K562 (cell line): ENCODE measurements around the gene SPATA16. TPM values are rescaled to one million over a fixed set of nuclear protein-coding genes. Genes with fewer than 3 reads are reported as not detected.

Experiments
- HDAC1 ChIP-seq, 2 experiments: fragments of 450-650 bp; IDR thresholded peaks; 2 replicates each; pipeline ENCODE4 v1.6.1; 2016 to 2017; ENCODE audit warnings: inconsistent platforms in 1 of 2, mild to moderate bottlenecking in 1 of 2, moderate library complexity in 1 of 2
- HEY1 ChIP-seq: fragments of 250-450 bp; sonication (Bioruptor Pico); IDR thresholded peaks from 2 replicates; pipeline ENCODE4 v1.5.0; 2020; ENCODE audit warnings: mild to moderate bottlenecking, moderate library complexity, borderline replicate concordance
- KHSRP ChIP-seq: fragments of 450-650 bp; IDR thresholded peaks from 2 replicates; pipeline ENCODE4 v1.6.1; 2017
- NELFE ChIP-seq: IDR thresholded peaks from 2 replicates; pipeline ENCODE4 v1.6.1; 2011; ENCODE audit warnings: mild to moderate bottlenecking; ENCODE audit not compliant: insufficient read depth, insufficient read length
- SIN3B ChIP-seq: fragments of 450-650 bp; IDR thresholded peaks from 2 replicates; pipeline ENCODE4 v1.6.1; 2017; ENCODE audit warnings: low read depth, mild to moderate bottlenecking, moderate library complexity
- U2AF1 ChIP-seq: fragments of 200-400 bp; formaldehyde crosslinking; optimal IDR thresholded peaks from 2 replicates; pipeline ENCODE3; 2017; ENCODE audit warnings: mild to moderate bottlenecking, low read depth, low read length, moderate library complexity
- polyA plus RNA-seq, 8 experiments: library from polyadenylated mRNA; depleted of rRNA in 4 of 8; stranded (reverse) in 5 of 8; unstranded in 3 of 8; fragments of >200 nt; fragmentation: Nextera tagmentation in 2 of 8; fragmentation: Illumina TruSeq in 1 of 8; extraction: Ambion mirVana in 2 of 8; extraction: Trizol in 1 of 8; gene quantifications; 2 replicates each; pipeline versions ENCODE4 v1.2.1 to v1.2.3, GENCODE V29; 2011 to 2014; ENCODE audit warnings: inconsistent platforms in 1 of 8, missing spikeins in 1 of 8
- total RNA-seq, 7 experiments: library from RNA; depleted of rRNA in 6 of 7; stranded (reverse); fragments of >200 nt in 6 of 7; fragmentation: Illumina TruSeq in 2 of 7; extraction: Trizol in 2 of 7; gene quantifications; 2 replicates each; pipeline versions ENCODE4 v1.2.1 to v1.2.3, GENCODE V29; 2011 to 2021; ENCODE audit warnings: low replicate concordance in 1 of 7
- TF ChIP-seq, protein P1 (sequence below): sonication (generic); formaldehyde crosslinking; IDR thresholded peaks from 2 replicates; pipeline ENCODE4 v1.8.0; 2022; ENCODE audit warnings: mild to moderate bottlenecking, missing genetic modification reagents
- TF ChIP-seq, protein P2 (sequence below): sonication (generic); IDR thresholded peaks from 2 replicates; pipeline ENCODE4 v1.6.1; 2016
- TF ChIP-seq, protein P3 (sequence below): fragments of 250-450 bp; sonication (Bioruptor Pico); IDR thresholded peaks from 2 replicates; pipeline ENCODE4 v1.8.0; 2021; ENCODE audit warnings: moderate library complexity, mild to moderate bottlenecking, inconsistent platforms
- TF ChIP-seq, protein P4 (sequence below): fragments of 250-450 bp; sonication (Bioruptor Pico); IDR thresholded peaks from 2 replicates; pipeline ENCODE4 v1.8.0; 2021; ENCODE audit warnings: borderline replicate concordance, mild to moderate bottlenecking, moderate library complexity; ENCODE audit not compliant: poor library complexity, severe bottlenecking
- TF ChIP-seq, protein P5 (sequence below): sonication (generic); formaldehyde crosslinking; IDR thresholded peaks from 2 replicates; pipeline ENCODE4 v1.8.0; 2022; ENCODE audit warnings: mild to moderate bottlenecking, missing genetic modification reagents
- TF ChIP-seq, protein P6 (sequence below): fragments of 450-650 bp; formaldehyde crosslinking; IDR thresholded peaks from 2 replicates; pipeline ENCODE4 v1.4.0; 2020; ENCODE audit warnings: mild to moderate bottlenecking, mixed read lengths

SPATA16 gene
- total and polyA plus RNA-seq, 9 of the 15 experiments (the other 6 are each of a cell fraction or from before 2014, with no cell fraction given): not detected

DNA sequence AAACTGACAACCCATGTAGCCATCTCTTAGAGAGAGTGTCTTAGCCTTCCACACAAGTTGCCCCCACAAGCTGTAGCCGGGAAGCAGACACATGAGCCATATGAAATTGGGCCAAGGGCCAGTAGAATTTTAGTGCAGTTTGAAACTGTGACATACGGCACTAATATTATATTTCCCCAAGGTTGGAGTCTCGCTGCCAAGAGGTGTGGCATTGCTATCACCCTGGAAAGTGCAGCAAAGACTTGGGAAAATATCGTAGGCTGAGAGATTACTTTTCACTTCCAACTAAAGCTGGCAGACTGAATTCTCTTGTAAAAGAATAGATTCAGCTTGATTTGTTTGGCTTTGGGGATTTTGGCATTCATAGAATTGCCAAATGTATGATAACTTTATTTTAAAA, 301.4 kb downstream of the SPATA16 start (continued):
- TF ChIP-seq, protein P1, sequence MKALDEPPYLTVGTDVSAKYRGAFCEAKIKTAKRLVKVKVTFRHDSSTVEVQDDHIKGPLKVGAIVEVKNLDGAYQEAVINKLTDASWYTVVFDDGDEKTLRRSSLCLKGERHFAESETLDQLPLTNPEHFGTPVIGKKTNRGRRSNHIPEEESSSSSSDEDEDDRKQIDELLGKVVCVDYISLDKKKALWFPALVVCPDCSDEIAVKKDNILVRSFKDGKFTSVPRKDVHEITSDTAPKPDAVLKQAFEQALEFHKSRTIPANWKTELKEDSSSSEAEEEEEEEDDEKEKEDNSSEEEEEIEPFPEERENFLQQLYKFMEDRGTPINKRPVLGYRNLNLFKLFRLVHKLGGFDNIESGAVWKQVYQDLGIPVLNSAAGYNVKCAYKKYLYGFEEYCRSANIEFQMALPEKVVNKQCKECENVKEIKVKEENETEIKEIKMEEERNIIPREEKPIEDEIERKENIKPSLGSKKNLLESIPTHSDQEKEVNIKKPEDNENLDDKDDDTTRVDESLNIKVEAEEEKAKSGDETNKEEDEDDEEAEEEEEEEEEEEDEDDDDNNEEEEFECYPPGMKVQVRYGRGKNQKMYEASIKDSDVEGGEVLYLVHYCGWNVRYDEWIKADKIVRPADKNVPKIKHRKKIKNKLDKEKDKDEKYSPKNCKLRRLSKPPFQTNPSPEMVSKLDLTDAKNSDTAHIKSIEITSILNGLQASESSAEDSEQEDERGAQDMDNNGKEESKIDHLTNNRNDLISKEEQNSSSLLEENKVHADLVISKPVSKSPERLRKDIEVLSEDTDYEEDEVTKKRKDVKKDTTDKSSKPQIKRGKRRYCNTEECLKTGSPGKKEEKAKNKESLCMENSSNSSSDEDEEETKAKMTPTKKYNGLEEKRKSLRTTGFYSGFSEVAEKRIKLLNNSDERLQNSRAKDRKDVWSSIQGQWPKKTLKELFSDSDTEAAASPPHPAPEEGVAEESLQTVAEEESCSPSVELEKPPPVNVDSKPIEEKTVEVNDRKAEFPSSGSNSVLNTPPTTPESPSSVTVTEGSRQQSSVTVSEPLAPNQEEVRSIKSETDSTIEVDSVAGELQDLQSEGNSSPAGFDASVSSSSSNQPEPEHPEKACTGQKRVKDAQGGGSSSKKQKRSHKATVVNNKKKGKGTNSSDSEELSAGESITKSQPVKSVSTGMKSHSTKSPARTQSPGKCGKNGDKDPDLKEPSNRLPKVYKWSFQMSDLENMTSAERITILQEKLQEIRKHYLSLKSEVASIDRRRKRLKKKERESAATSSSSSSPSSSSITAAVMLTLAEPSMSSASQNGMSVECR: no peak
- TF ChIP-seq, protein P2, sequence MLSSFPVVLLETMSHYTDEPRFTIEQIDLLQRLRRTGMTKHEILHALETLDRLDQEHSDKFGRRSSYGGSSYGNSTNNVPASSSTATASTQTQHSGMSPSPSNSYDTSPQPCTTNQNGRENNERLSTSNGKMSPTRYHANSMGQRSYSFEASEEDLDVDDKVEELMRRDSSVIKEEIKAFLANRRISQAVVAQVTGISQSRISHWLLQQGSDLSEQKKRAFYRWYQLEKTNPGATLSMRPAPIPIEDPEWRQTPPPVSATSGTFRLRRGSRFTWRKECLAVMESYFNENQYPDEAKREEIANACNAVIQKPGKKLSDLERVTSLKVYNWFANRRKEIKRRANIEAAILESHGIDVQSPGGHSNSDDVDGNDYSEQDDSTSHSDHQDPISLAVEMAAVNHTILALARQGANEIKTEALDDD: no peak
- TF ChIP-seq NELFE (no peak), HDAC1 (IDR thresholded peaks at IDR 0.05) (no peak), SIN3B (no peak), U2AF1 (no peak), HEY1 (no peak), KHSRP (no peak)
- TF ChIP-seq, protein P3, sequence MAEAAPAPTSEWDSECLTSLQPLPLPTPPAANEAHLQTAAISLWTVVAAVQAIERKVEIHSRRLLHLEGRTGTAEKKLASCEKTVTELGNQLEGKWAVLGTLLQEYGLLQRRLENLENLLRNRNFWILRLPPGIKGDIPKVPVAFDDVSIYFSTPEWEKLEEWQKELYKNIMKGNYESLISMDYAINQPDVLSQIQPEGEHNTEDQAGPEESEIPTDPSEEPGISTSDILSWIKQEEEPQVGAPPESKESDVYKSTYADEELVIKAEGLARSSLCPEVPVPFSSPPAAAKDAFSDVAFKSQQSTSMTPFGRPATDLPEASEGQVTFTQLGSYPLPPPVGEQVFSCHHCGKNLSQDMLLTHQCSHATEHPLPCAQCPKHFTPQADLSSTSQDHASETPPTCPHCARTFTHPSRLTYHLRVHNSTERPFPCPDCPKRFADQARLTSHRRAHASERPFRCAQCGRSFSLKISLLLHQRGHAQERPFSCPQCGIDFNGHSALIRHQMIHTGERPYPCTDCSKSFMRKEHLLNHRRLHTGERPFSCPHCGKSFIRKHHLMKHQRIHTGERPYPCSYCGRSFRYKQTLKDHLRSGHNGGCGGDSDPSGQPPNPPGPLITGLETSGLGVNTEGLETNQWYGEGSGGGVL (CRISPR knock-in tag): no peak
- TF ChIP-seq, protein P4, sequence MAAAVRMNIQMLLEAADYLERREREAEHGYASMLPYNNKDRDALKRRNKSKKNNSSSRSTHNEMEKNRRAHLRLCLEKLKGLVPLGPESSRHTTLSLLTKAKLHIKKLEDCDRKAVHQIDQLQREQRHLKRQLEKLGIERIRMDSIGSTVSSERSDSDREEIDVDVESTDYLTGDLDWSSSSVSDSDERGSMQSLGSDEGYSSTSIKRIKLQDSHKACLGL (CRISPR knock-in tag): no peak
- TF ChIP-seq, protein P5, sequence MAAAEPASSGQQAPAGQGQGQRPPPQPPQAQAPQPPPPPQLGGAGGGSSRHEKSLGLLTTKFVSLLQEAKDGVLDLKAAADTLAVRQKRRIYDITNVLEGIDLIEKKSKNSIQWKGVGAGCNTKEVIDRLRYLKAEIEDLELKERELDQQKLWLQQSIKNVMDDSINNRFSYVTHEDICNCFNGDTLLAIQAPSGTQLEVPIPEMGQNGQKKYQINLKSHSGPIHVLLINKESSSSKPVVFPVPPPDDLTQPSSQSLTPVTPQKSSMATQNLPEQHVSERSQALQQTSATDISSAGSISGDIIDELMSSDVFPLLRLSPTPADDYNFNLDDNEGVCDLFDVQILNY (CRISPR knock-in tag): no peak
- TF ChIP-seq, protein P6, sequence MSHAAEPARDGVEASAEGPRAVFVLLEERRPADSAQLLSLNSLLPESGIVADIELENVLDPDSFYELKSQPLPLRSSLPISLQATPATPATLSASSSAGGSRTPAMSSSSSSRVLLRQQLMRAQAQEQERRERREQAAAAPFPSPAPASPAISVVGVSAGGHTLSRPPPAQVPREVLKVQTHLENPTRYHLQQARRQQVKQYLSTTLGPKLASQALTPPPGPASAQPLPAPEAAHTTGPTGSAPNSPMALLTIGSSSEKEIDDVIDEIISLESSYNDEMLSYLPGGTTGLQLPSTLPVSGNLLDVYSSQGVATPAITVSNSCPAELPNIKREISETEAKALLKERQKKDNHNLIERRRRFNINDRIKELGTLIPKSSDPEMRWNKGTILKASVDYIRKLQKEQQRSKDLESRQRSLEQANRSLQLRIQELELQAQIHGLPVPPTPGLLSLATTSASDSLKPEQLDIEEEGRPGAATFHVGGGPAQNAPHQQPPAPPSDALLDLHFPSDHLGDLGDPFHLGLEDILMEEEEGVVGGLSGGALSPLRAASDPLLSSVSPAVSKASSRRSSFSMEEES (CRISPR knock-in tag): no peak
